ENCODE measurements around the gene DDX60. TPM values are rescaled to one million over a fixed set of nuclear protein-coding genes. Genes with fewer than 3 reads are reported as not detected.
"Not testable (repeated sequence)": the region's sequence is repeated elsewhere in the genome, so short reads cannot be mapped to it uniquely, and the experiment has no call there.

The DDX60 gene
- total RNA-seq, 1 experiment from 2014 or later: 4.7 TPM

DNA sequence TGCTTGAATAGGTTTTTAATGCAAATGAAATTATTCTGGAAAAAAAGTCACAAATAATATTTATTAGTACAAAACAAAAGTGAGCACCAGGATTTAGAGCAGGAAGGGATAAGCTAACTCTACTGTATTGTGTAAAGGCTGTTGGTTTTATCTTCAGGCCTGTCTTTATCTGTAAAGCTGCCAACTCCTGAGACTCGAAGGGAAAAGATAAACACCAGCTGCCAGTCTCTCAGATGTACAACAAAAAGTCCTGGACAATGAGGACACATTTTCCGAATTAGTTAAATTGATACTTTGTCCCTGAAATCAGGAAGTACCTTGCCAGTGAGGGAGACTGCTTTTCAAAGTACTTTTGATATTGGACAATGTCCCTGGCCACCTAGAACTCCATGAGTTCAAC, 8.8 kb downstream of the DDX60 start:
- H3K4me1 Mint-ChIP-seq (ENCODE audit: insufficient read depth, unreplicated experiment): no peaks in the 10 kb centered on the region
- no peak overlapping the region for H3K4me3 Mint-ChIP-seq (ENCODE audit: unreplicated experiment)
- no peaks in the 10 kb centered on the region for H3K9me3 Mint-ChIP-seq (ENCODE audit: unreplicated experiment)
- TF ChIP-seq, protein P1, sequence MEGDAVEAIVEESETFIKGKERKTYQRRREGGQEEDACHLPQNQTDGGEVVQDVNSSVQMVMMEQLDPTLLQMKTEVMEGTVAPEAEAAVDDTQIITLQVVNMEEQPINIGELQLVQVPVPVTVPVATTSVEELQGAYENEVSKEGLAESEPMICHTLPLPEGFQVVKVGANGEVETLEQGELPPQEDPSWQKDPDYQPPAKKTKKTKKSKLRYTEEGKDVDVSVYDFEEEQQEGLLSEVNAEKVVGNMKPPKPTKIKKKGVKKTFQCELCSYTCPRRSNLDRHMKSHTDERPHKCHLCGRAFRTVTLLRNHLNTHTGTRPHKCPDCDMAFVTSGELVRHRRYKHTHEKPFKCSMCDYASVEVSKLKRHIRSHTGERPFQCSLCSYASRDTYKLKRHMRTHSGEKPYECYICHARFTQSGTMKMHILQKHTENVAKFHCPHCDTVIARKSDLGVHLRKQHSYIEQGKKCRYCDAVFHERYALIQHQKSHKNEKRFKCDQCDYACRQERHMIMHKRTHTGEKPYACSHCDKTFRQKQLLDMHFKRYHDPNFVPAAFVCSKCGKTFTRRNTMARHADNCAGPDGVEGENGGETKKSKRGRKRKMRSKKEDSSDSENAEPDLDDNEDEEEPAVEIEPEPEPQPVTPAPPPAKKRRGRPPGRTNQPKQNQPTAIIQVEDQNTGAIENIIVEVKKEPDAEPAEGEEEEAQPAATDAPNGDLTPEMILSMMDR (IDR thresholded peaks at IDR 0.05; ENCODE audit: unreplicated experiment): no peak
- no peaks in the 10 kb centered on the region for H3K36me3 Mint-ChIP-seq (ENCODE audit: insufficient read depth, unreplicated experiment)
- no peak overlapping the region for H3K27ac Mint-ChIP-seq (ENCODE audit: low read depth, unreplicated experiment)
- intact Hi-C loops (cut with micrococcal nuclease): no loop called here
- H3K27me3 Mint-ChIP-seq (ENCODE audit: insufficient read depth, unreplicated experiment): no peaks in the 10 kb centered on the region
- no peak for DNase-seq (ENCODE audit: unreplicated experiment)
- BruUV-seq (replicated peaks): no TSS peak
- CTCF ChIA-PET: interaction anchor here (0.5 to 2.3 kb wide), 2 partner anchors 8 to 13 kb away, joined by 4 to 8 read pairs; partner anchors contain the start of gene DDX60
- POLR2A ChIA-PET: interaction anchor here (0.5 to 0.6 kb wide), 2 partner anchors 8 to 1535 kb away, joined by 3 read pairs; no protein-coding TSS in a partner anchor

DNA sequence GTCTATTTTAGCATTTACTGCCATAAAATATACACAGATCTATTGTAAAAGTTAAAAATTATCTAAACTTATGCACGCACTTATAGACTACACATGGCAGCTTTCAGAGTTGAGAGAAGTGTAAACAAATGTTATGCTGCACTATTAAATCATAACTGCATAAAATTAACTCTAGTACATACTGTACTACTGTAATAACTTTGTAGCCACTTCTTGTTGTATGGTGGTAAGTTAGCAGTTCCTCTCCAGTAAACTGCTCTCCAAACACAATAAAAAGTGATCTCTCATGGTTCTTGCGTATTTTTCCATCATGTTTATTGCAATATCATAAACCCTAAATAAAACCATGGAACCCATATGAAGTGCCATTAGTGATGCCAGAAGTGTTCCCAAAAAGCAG, 9.6 kb downstream of the DDX60 start:
- Mint-ChIP-seq H3K9me3 (ENCODE audit: unreplicated experiment) (no peaks in the 10 kb centered on the region), H3K4me3 (ENCODE audit: unreplicated experiment) (no peak overlapping the region), H3K36me3 (ENCODE audit: insufficient read depth, unreplicated experiment) (no peaks in the 10 kb centered on the region), H3K27me3 (ENCODE audit: insufficient read depth, unreplicated experiment) (no peaks in the 10 kb centered on the region), H3K27ac (ENCODE audit: low read depth, unreplicated experiment) (no peak overlapping the region), H3K4me1 (ENCODE audit: insufficient read depth, unreplicated experiment) (no peaks in the 10 kb centered on the region)
- CTCF ChIA-PET: interaction anchor here (2.3 kb wide), 1 partner anchor 9 kb away, joined by 8 read pairs; the partner anchor contains the start of gene DDX60
- intact Hi-C loops (cut with micrococcal nuclease): no loop called here
- BruUV-seq (replicated peaks): no TSS peak
- POLR2A ChIA-PET: no interaction called here
- no peak for DNase-seq (ENCODE audit: unreplicated experiment)
- TF ChIP-seq, protein P1 (IDR thresholded peaks at IDR 0.05; ENCODE audit: unreplicated experiment): no peak

DNA sequence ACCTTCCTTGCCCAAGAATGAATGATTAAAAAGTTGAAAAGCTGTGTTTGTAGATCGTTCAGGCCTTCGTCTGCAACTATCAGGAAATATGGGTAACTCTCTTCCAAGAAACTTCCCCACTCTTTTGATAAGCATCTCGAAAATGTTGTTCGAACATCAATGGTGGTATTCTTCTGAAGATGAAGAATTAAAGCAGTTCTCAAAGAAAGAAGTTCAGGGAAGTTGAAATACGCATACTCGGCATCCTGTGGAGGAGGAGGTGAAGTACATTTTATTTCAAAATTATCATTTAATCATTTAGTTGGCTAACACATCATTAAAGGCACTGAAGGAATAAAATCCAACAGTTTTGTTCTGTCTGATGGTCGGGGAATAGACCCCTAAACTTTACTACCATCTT, 12.1 kb downstream of the DDX60 start:
- DNase-seq (ENCODE audit: unreplicated experiment): no peak
- no TSS peak for BruUV-seq (replicated peaks)
- no peak overlapping the region for H3K27ac Mint-ChIP-seq (ENCODE audit: low read depth, unreplicated experiment)
- no peaks in the 10 kb centered on the region for H3K4me1 Mint-ChIP-seq (ENCODE audit: insufficient read depth, unreplicated experiment)
- POLR2A ChIA-PET: no interaction called here
- no peak overlapping the region for H3K4me3 Mint-ChIP-seq (ENCODE audit: unreplicated experiment)
- intact Hi-C loops (cut with micrococcal nuclease): no loop called here
- CTCF ChIA-PET: interaction anchor here (1.0 kb wide), 1 partner anchor 12 kb away, joined by 6 read pairs; the partner anchor contains the start of gene DDX60
- no peaks in the 10 kb centered on the region for H3K36me3 Mint-ChIP-seq (ENCODE audit: insufficient read depth, unreplicated experiment)
- no peaks in the 10 kb centered on the region for H3K27me3 Mint-ChIP-seq (ENCODE audit: insufficient read depth, unreplicated experiment)
- no peaks in the 10 kb centered on the region for H3K9me3 Mint-ChIP-seq (ENCODE audit: unreplicated experiment)
- TF ChIP-seq, protein P1 (IDR thresholded peaks at IDR 0.05; ENCODE audit: unreplicated experiment): no peak

DNA sequence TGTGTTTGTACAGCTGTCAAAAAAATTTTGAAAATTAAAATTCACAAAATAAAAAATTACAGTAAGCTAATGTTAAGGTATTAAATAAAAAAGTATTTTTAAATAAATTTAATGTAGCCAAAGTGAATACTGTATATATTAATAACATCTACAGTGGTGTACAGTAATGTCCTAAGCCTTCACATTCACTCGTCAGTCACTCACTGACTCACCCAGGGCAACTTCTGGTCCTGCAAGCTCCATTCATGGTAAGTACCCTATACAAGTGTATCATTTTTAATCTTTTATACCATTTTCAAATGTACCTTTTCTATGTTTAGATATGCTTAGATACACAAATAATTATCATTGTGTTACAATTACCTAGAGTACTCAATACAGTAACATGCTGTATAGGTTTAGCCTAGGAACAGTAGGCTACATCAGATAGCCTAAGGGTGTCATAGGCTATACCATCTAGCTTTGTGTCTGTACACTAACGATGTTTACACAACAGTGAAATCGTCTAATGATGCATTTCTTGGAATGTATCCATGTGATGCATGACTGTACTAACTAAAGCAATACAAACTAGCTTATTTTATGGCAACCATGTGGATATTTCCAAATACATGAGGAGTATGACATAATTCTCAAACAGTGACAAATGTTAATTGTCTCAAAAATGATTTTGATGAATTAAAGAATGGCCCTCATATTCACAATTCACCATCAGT, 13.7 kb downstream of the DDX60 start:
- TF ChIP-seq, protein P1 (IDR thresholded peaks at IDR 0.05; ENCODE audit: unreplicated experiment): no peak
- peak; percentile 94 for DNase-seq (ENCODE audit: unreplicated experiment)
- H3K4me1 Mint-ChIP-seq (ENCODE audit: insufficient read depth, unreplicated experiment): no peaks in the 10 kb centered on the region
- no TSS peak for BruUV-seq (replicated peaks)
- H3K4me3 Mint-ChIP-seq (ENCODE audit: unreplicated experiment): no peak overlapping the region
- H3K27me3 Mint-ChIP-seq (ENCODE audit: insufficient read depth, unreplicated experiment): no peaks in the 10 kb centered on the region
- ChIA-PET CTCF (interaction anchor here (0.7 to 1.5 kb wide), 5 partner anchors 14 to 437 kb away, joined by 3 to 5 read pairs (median 3); partner anchors contain the start of gene DDX60), POLR2A (interaction anchor here (0.6 to 2.6 kb wide), 5 partner anchors 10 to 371 kb away, joined by 3 to 14 read pairs (median 4); partner anchors contain the start of gene DDX60)
- no peaks in the 10 kb centered on the region for H3K9me3 Mint-ChIP-seq (ENCODE audit: unreplicated experiment)
- intact Hi-C loops (cut with micrococcal nuclease): no loop called here
- no peak overlapping the region for H3K27ac Mint-ChIP-seq (ENCODE audit: low read depth, unreplicated experiment)
- no peaks in the 10 kb centered on the region for H3K36me3 Mint-ChIP-seq (ENCODE audit: insufficient read depth, unreplicated experiment)

DNA sequence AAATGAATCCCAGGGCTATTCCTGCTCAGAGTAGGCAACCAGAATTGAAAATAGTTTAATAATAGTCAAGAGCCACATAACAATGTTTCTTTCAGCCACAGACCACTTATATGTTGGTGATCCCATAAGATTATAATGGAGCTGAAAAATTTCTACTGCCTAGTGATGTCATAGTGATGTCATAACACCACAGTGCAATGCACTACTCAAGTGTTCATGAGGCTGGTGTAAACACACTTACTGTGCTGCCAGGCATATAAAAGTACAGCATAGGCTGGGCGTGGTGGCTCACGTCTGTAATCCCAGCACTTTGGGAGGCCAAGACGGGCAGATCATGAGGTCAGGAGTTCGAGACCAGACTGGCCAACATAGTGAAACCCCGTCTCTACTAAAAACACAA, 15.1 kb downstream of the DDX60 start:
- intact Hi-C loops (cut with micrococcal nuclease); H3K27me3 Mint-ChIP-seq (ENCODE audit: insufficient read depth, unreplicated experiment); H3K9me3 Mint-ChIP-seq (ENCODE audit: unreplicated experiment); DNase-seq (ENCODE audit: unreplicated experiment); H3K4me1 Mint-ChIP-seq (ENCODE audit: insufficient read depth, unreplicated experiment); H3K27ac Mint-ChIP-seq (ENCODE audit: low read depth, unreplicated experiment); H3K36me3 Mint-ChIP-seq (ENCODE audit: insufficient read depth, unreplicated experiment); BruUV-seq (replicated peaks); H3K4me3 Mint-ChIP-seq (ENCODE audit: unreplicated experiment); CTCF ChIA-PET: not testable (repeated sequence)
- POLR2A ChIA-PET: interaction anchor here (2.6 kb wide), 1 partner anchor 15 kb away, joined by 14 read pairs; the partner anchor contains the start of gene DDX60
